HUES48 (cell line): ENCODE results near the gene ADNP2.

ENCODE experiments used
- H3K27ac ChIP-seq: one replicate; pipeline ENCODE4 v1.7.0; 2013; ENCODE audit warnings: low read depth, low read length, inconsistent platforms
- H3K27me3 ChIP-seq: 2 replicates; pipeline ENCODE4 v1.6.1; 2013; ENCODE audit warnings: mild to moderate bottlenecking, low read length; ENCODE audit not compliant: control insufficient read depth, insufficient read depth
- H3K36me3 ChIP-seq: 2 replicates; pipeline ENCODE4 v1.6.1; 2013; ENCODE audit warnings: low read length; ENCODE audit not compliant: control insufficient read depth, insufficient read depth
- H3K4me1 ChIP-seq: 2 replicates; pipeline ENCODE4 v1.6.1; 2013; ENCODE audit warnings: mild to moderate bottlenecking, low read length; ENCODE audit not compliant: control insufficient read depth, insufficient read depth
- H3K4me3 ChIP-seq: 2 replicates; pipeline ENCODE4 v1.5.1; 2013; ENCODE audit warnings: mild to moderate bottlenecking, low read depth, low read length
- H3K9ac ChIP-seq: 2 replicates; pipeline ENCODE4 v1.6.1; 2013; ENCODE audit warnings: mild to moderate bottlenecking, low read depth, low read length, moderate library complexity
- H3K9me3 ChIP-seq: 2 replicates; pipeline ENCODE4 v1.6.1; 2013; ENCODE audit warnings: low read length; ENCODE audit not compliant: control insufficient read depth, insufficient read depth

The ADNP2 gene

GRCh38 chr18:80182855-80183254 is 73.8 kb downstream of the ADNP2 start:
- Histone ChIP-seq H3K27me3 (no peaks in the 10 kb centered on the region), H3K9ac (no peak overlapping the region), H3K9me3 (no peaks in the 10 kb centered on the region), H3K4me3 (no peak overlapping the region), H3K27ac (no peak overlapping the region), H3K36me3 (no peaks in the 10 kb centered on the region), H3K4me1 (no peaks in the 10 kb centered on the region)

- Histone ChIP-seq H3K36me3 (no peaks in the 10 kb centered on the region), H3K9ac (no peak overlapping the region), H3K4me1 (no peaks in the 10 kb centered on the region), H3K27me3 (no peaks in the 10 kb centered on the region), H3K27ac (no peak overlapping the region), H3K4me3 (no peak overlapping the region), H3K9me3 (no peaks in the 10 kb centered on the region)
Measured at GRCh38 chr18:80183273-80184050, 74.4 kb downstream of the ADNP2 start.

GRCh38 chr18:80184243-80184772 is 75.2 kb downstream of the ADNP2 start:
- Histone ChIP-seq H3K9ac (no peak overlapping the region), H3K27me3 (no peaks in the 10 kb centered on the region), H3K36me3 (no peaks in the 10 kb centered on the region), H3K4me1 (no peaks in the 10 kb centered on the region), H3K9me3 (no peaks in the 10 kb centered on the region), H3K4me3 (no peak overlapping the region), H3K27ac (no peak overlapping the region)

- no peaks in the 10 kb centered on the region for H3K27me3 ChIP-seq
- no peaks in the 10 kb centered on the region for H3K36me3 ChIP-seq
Measured at GRCh38 chr18:80185545-80185944, 76.5 kb downstream of the ADNP2 start.

GRCh38 chr18:80187956-80188642 is 79.0 kb downstream of the ADNP2 start:
- H3K9me3 ChIP-seq, result no peaks in the 10 kb centered on the region
- no peak overlapping the region for H3K9ac ChIP-seq
- H3K27ac ChIP-seq, result no peak overlapping the region
- H3K27me3 ChIP-seq, result no peaks in the 10 kb centered on the region
- H3K36me3 ChIP-seq, result no peaks in the 10 kb centered on the region
- H3K4me3 ChIP-seq, result no peak overlapping the region
- no peaks in the 10 kb centered on the region for H3K4me1 ChIP-seq

More at GRCh38 chr18:80185545-80185944, 76.5 kb downstream of the ADNP2 start:
- Histone ChIP-seq H3K4me1 (no peaks in the 10 kb centered on the region), H3K9ac (no peak overlapping the region), H3K4me3 (no peak overlapping the region), H3K9me3 (no peaks in the 10 kb centered on the region), H3K27ac (no peak overlapping the region)

- Histone ChIP-seq H3K9me3 (no peaks in the 10 kb centered on the region), H3K27ac (no peak overlapping the region), H3K4me3 (no peak overlapping the region)
Measured at GRCh38 chr18:80188643-80189530, 79.8 kb downstream of the ADNP2 start.

GRCh38 chr18:80189531-80189865 is 80.4 kb downstream of the ADNP2 start:
- H3K9me3 ChIP-seq, result no peaks in the 10 kb centered on the region
- no peak overlapping the region for H3K9ac ChIP-seq
- no peaks in the 10 kb centered on the region for H3K27me3 ChIP-seq
- no peak overlapping the region for H3K27ac ChIP-seq
- H3K4me1 ChIP-seq, result no peaks in the 10 kb centered on the region
- H3K36me3 ChIP-seq, result no peaks in the 10 kb centered on the region
- no peak overlapping the region for H3K4me3 ChIP-seq

More at GRCh38 chr18:80188643-80189530, 79.8 kb downstream of the ADNP2 start:
- H3K36me3 ChIP-seq, result no peaks in the 10 kb centered on the region
- H3K4me1 ChIP-seq, result no peaks in the 10 kb centered on the region
- no peak overlapping the region for H3K9ac ChIP-seq
- H3K27me3 ChIP-seq, result no peaks in the 10 kb centered on the region
